HAP-1 (cell line): ENCODE results near the gene TRIM66.

Experiments used
- DNase-seq, 2 experiments: peaks; one replicate each; pipeline ENCODE4 v3.0.0-alpha.2; 2016 to 2020; ENCODE audit warnings: low spot score in 2 of 2
- H3K27me3 ChIP-seq: fragments of 250-450 bp; sonication (Bioruptor Pico); 2 replicates; pipeline ENCODE4 v1.5.1; 2020; ENCODE audit warnings: low read depth, mild to moderate bottlenecking, moderate library complexity
- H3K36me3 ChIP-seq: fragments of 250-450 bp; sonication (Bioruptor Pico); replicated peaks from 2 replicates; pipeline ENCODE4 v1.5.1; 2020; ENCODE audit warnings: mild to moderate bottlenecking
- H3K4me1 ChIP-seq: fragments of 250-450 bp; sonication (Bioruptor Pico); 2 replicates; pipeline ENCODE4 v1.5.1; 2020; ENCODE audit warnings: mild to moderate bottlenecking
- H3K4me3 ChIP-seq: fragments of 250-450 bp; sonication (Bioruptor Pico); 2 replicates; pipeline ENCODE4 v1.5.1; 2020; ENCODE audit warnings: mild to moderate bottlenecking, moderate library complexity
- H3K9me3 ChIP-seq: fragments of 250-450 bp; sonication (Bioruptor Pico); 2 replicates; pipeline ENCODE4 v1.5.1; 2020; ENCODE audit warnings: mild to moderate bottlenecking, moderate library complexity
- in situ Hi-C: fragments of 300-500 bp; cut with MboI; formaldehyde crosslinking; loops from 3 replicates; pipeline ENCODE4 v1.14.3; 2020; ENCODE audit warnings: low sequenced_read_pairs, inconsistent platforms, mixed read lengths

The TRIM66 gene

DNA sequence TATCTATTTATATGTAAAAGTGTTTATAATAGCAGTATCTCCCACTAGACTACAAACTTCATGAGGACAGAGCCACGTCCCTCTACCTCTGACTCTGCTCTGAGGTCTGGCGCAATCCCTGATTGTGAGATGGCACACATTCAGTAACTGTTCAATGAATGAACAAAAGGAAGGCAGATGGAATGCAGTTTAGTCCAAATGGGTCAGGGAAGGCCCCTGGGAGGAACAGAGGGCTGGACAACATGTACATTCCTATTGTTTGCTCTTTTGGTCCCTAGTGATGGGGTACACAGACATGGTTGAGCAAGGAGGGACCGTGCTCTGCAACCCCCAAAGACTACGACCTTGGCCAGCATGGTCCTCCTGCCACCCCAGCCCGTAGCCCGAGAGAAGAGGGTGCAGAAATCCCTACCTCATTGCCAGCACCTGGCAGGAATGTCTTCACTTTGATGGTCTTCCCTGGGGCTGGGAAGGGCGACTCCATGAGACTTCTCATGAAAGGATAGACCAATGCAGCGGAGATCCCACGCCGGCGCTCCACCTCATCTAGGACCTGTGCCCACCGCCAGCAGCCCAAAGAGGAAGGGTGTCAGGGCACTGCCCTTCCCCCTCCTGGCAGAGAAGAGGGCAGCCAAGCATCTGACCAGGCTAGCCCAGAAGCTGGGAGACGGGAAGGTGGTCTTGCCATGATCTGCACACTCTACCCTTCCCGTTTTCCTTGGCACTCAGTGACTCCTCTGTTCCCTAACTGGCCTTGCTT lies 24.4 kb upstream of the TRIM66 start:
- no peak for DNase-seq
- Histone ChIP-seq H3K36me3 (no peaks in the 10 kb centered on the region), H3K27me3 (no peaks in the 10 kb centered on the region), H3K4me3 (no peak overlapping the region), H3K9me3 (no peaks in the 10 kb centered on the region), H3K4me1 (peaks cover 11% of the 10 kb centered on the region)
- in situ Hi-C loops, result no loop called here

DNA sequence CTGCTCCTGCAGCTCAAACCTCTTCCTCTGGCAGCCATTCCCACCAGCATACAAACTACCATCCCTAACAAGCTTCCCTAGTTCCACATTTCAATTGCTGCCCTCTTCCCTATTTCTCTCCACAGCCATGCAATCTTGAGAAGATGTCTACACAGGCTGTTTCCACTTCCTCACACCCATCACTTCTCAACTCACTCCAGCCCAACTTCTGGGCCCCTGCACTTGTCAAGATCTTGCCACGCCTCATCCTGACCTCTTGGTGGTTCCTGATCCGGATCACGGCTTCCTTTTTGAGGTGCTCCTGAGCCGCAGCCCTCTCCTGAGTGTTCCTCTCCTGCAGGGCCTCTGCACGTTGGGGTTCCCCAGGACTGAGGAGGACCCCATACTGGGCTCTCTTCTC lies 22.7 kb upstream of the TRIM66 start:
- Histone ChIP-seq H3K4me1 (peaks cover 18% of the 10 kb centered on the region), H3K9me3 (no peaks in the 10 kb centered on the region), H3K36me3 (no peaks in the 10 kb centered on the region; the same call in 1 of the 2 replicates), H3K4me3 (no peak overlapping the region), H3K27me3 (no peaks in the 10 kb centered on the region)
- in situ Hi-C loops, result no loop called here
- DNase-seq, result no peak

DNA sequence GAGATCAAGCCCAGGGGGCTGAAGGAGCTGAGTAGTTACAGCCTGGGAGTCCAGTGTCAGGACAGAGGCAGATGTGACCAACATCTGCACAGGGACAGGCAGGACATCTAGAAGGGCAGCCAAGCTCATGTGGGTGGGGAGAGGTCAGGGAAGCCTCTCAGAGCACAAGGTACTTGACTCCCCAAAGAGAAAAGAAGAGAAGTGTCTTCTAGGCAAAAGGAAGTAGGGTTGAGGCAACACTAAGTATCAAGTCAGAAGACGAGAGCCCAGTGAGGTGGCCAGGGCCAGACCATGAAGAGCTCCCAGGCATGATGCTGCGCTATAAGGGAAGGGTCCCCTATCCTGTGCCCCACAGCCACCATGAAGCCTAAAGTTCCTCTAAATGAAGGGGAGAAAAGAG lies 21.7 kb upstream of the TRIM66 start:
- Histone ChIP-seq H3K9me3 (no peaks in the 10 kb centered on the region), H3K27me3 (no peaks in the 10 kb centered on the region), H3K4me3 (no peak overlapping the region), H3K36me3 (no peaks in the 10 kb centered on the region; the same call in 1 of the 2 replicates), H3K4me1 (peaks cover 24% of the 10 kb centered on the region)
- in situ Hi-C loops, result no loop called here
- no peak for DNase-seq

DNA sequence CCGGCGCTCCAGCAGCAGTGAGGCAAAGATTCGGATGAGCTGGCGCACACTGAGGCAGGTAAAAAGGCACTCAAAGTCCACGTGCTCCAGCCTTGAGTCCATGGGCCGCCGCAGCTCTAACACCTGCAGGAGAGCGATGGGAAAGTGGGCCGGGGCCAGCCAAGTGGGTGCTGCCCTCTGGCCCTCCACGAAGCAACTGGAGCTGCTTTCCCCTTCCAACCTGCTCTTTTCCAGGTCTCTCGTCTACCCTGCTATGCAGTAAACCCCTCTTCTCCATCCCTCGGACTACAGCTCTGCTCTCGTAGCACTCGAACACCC lies 20.1 kb upstream of the TRIM66 start:
- DNase-seq, result no peak
- in situ Hi-C loops, result no loop called here
- H3K9me3 ChIP-seq, result no peaks in the 10 kb centered on the region
- H3K27me3 ChIP-seq, result no peaks in the 10 kb centered on the region
- H3K4me1 ChIP-seq, result peaks cover 30% of the 10 kb centered on the region
- H3K4me3 ChIP-seq, result no peak overlapping the region
- H3K36me3 ChIP-seq, result no peaks in the 10 kb centered on the region; the same call in 1 of the 2 replicates

DNA sequence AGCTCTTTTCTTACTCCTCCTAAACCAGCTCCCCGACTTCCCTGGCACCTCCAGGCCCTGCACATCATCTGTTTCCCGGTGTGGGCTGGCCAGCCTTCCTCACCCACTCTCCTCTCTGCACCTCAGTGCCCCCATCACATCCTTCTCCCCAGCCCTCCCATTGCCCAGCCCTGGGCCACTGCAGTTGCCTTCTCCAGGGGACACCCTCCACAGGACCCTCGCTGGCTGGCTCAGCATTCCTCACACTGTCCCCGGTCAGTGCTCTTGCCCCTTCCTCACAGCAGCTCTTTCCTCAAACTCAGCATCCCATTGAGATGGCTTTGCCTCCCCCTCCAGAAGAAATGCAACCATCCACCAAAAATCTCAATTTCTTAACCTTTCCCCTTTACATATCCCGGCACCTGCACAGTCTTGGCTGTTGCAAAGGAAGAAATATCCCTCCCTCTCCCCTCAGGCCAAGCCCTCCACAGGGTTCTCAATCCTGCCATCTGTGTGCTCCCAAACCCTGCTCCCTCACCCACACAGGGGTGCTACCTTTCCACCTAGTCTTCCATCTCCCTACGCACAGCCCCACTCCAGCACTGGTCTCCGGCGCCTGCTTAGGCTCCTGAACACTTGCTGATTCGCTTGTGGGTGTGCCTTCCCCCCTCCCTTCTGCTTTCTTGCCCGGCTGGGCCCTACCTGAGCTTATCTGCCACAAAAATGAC lies 19.6 kb upstream of the TRIM66 start:
- in situ Hi-C loops, result no loop called here
- Histone ChIP-seq H3K4me1 (peaks cover 30% of the 10 kb centered on the region), H3K4me3 (no peak overlapping the region), H3K27me3 (no peaks in the 10 kb centered on the region), H3K36me3 (peaks cover 2% of the 10 kb centered on the region; the same call in 1 of the 2 replicates), H3K9me3 (no peaks in the 10 kb centered on the region)
- no peak for DNase-seq

DNA sequence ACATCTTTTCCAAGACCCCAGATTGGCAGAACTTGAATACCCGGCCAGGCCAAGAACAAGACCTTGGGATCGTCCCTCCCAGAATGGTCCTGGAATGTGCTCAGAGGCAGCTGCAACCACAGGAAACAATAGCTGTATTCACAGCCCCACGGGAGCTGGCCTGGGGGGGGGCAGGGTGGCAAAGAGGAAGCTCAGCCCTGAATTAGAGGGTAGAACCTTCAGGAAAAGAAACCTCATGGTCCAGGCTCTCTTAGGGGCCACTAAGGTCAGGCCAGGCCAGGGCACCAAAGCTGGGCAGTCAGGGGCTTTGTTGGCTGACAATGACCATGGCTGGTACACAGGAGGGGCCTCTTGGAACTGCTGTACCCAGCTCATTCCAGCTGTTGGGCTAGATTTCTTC lies 17.4 kb upstream of the TRIM66 start:
- Histone ChIP-seq H3K4me1 (peaks cover 30% of the 10 kb centered on the region), H3K9me3 (no peaks in the 10 kb centered on the region), H3K36me3 (peaks cover 15% of the 10 kb centered on the region), H3K4me3 (no peak overlapping the region), H3K27me3 (no peaks in the 10 kb centered on the region)
- in situ Hi-C loops, result loop anchor here (10.0 kb wide), 1 partner anchor 105 kb away; no protein-coding TSS in a partner anchor
- DNase-seq, result peak; percentile 62 to 84

DNA sequence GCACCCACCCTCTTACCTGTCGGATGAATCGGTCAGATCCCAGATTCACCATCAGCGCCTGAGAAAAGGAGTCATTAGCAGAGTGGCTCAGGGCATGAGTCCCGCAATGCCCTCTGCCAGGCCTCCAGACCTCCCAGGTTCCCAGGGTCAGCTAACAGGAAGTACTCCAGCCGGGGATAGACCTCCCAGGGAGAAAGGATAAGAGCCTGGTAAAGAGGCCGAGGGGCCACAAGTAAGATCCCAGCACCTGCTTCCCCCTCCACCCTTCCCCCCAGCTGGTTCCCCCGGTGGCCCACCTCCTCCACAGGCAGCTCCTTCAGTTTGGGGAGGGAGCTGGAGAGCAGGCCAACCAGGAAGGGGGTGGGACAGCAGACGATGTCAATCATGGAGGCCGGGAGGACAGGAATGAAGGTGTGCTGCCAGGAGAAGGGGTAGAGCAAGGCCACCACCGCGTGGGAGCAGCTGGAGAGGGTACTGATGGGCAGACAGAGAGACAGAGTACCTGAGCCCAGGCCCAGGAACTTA lies 16.5 kb upstream of the TRIM66 start:
- DNase-seq, result no peak

DNA sequence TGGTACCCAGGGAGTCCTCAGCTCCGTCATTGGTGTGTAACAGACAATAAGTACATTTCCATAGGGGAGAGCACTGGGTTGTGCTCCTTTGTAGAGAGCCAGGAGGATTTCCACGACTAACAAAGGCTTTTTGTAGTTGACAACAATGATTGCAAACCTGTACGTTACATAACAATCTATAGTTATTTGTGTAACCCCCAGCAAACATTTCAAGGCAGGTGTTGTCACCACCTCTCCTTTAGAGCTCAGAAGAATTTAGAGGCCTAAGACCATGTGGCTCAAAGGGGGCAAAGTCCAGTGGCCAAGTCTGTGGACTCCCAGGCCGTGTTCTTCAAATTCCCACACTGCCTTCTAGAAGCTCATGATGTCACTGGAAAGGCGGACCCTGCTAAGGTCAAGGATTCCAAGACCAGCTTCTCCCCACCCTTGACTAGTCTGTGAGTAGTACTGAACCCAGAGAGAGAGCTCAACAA lies 15.9 kb upstream of the TRIM66 start:
- in situ Hi-C loops, result loop anchor here (10.0 kb wide), 1 partner anchor 106 kb away; no protein-coding TSS in a partner anchor
- H3K27me3 ChIP-seq, result no peaks in the 10 kb centered on the region
- peaks cover 30% of the 10 kb centered on the region for H3K4me1 ChIP-seq
- no peaks in the 10 kb centered on the region for H3K9me3 ChIP-seq
- peak in 1 of 2 experiments; percentile 52 for DNase-seq
- H3K4me3 ChIP-seq, result no peak overlapping the region
- peaks cover 27% of the 10 kb centered on the region for H3K36me3 ChIP-seq

More for the DNA sequence above, 16.5 kb upstream of the TRIM66 start:
- Histone ChIP-seq H3K4me3 (no peak overlapping the region), H3K4me1 (peaks cover 30% of the 10 kb centered on the region), H3K9me3 (no peaks in the 10 kb centered on the region), H3K27me3 (no peaks in the 10 kb centered on the region), H3K36me3 (peaks cover 21% of the 10 kb centered on the region)
- in situ Hi-C loops, result loop anchor here (10.0 kb wide), 1 partner anchor 106 kb away; no protein-coding TSS in a partner anchor

DNA sequence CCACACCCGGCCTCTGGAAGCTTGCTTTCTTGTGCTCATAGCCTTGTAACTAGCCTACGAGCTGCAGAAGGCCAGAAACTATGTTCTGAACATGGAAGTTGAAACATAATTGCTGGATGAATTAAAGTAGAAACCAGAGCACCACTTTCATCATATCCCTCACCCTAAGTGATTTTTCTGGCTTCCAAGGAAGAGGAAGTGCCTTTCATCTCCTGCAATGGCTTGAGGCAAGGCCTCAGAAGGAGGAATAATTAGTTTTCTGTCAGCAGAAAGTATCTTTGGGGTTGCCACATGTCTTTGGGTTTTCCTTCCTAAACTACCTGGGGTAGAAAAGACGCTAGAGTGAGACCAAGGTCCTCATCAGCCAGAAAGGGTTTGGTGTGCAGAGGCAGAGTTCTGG lies 14.6 kb upstream of the TRIM66 start:
- Histone ChIP-seq H3K4me1 (peaks cover 30% of the 10 kb centered on the region), H3K4me3 (no peak overlapping the region), H3K9me3 (no peaks in the 10 kb centered on the region), H3K27me3 (no peaks in the 10 kb centered on the region), H3K36me3 (peaks cover 40% of the 10 kb centered on the region)
- in situ Hi-C loops, result loop anchor here (10.0 kb wide), 1 partner anchor 108 kb away; no protein-coding TSS in a partner anchor
- no peak for DNase-seq

DNA sequence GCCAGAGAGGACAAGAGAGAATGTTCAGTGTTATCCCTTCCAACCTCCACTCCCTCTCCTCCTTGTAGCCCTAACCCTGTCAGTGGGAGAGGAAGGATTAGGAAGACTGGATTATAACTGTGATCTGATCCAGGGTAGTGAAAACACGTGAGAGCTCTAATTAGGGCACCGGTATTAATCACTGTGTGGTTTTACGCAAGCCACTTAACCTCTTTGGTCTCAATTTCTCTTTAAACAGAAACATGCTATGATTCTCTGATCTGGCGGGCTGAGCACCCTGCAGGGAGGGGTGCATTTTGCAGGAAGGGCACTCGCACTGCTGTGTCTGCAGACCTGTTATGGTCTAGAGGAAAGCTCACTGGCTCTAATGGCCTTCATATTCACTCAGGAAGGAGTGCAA lies 11.7 kb upstream of the TRIM66 start:
- H3K27me3 ChIP-seq, result no peaks in the 10 kb centered on the region
- no peak for DNase-seq
- H3K4me3 ChIP-seq, result no peak overlapping the region
- H3K36me3 ChIP-seq, result peaks cover 58% of the 10 kb centered on the region
- H3K4me1 ChIP-seq, result peaks cover 19% of the 10 kb centered on the region
- H3K9me3 ChIP-seq, result no peaks in the 10 kb centered on the region
- in situ Hi-C loops, result loop anchor here (10.0 kb wide), 1 partner anchor 111 kb away; no protein-coding TSS in a partner anchor

DNA sequence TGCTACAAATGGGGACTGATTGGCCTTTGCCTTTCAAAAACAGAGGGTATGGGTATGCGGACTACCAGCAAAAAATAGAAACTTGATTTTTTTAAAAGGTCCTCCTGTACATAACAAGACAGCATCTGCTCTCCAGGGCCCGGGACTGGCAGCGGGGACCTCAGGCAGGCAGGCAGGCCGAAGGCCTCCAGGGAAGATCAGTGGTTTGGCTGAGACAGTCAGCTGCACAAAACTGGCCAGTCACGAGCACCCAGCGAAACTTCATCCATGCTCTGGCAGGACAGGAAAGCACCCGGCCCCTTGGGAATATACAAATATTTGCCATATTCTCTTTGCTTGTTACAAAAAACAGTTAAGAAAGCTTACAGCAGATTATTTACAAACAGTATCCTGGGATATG lies 11.1 kb upstream of the TRIM66 start:
- no peak overlapping the region for H3K4me3 ChIP-seq
- no peaks in the 10 kb centered on the region for H3K9me3 ChIP-seq
- DNase-seq, result no peak
- in situ Hi-C loops, result loop anchor here (10.0 kb wide), 1 partner anchor 111 kb away; no protein-coding TSS in a partner anchor
- peaks cover 59% of the 10 kb centered on the region for H3K36me3 ChIP-seq
- no peaks in the 10 kb centered on the region for H3K27me3 ChIP-seq
- H3K4me1 ChIP-seq, result peaks cover 14% of the 10 kb centered on the region

DNA sequence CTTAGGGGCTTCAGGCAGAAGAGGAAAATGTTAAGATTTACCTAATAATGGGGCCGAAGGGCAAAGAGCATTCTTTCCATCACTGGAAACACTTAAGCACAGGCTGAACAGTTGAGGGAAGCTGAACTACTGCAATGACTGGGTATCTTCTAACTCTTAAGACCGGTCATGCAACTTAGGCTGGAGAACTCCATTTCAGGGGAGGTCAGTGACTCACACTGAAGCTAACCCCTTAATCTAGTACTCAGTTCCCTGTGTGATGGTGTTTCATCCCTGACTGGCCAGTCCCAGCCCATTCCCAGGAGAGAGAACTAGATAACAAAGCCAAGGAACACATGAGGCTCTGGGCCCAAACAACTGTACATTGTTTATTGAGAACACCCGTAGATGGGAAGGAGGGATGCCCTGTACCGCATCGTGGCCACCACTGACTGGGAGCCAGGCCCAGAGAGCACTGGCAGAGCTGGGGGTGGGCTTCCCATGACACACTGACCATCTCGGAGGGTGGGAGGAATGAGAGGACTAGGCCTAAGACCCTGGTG lies 10.6 kb upstream of the TRIM66 start:
- no peak overlapping the region for H3K4me3 ChIP-seq
- no peaks in the 10 kb centered on the region for H3K27me3 ChIP-seq
- no peak for DNase-seq
- in situ Hi-C loops, result loop anchor here (10.0 kb wide), 1 partner anchor 112 kb away; no protein-coding TSS in a partner anchor
- H3K4me1 ChIP-seq, result peaks cover 12% of the 10 kb centered on the region
- H3K36me3 ChIP-seq, result peaks cover 62% of the 10 kb centered on the region
- no peaks in the 10 kb centered on the region for H3K9me3 ChIP-seq

DNA sequence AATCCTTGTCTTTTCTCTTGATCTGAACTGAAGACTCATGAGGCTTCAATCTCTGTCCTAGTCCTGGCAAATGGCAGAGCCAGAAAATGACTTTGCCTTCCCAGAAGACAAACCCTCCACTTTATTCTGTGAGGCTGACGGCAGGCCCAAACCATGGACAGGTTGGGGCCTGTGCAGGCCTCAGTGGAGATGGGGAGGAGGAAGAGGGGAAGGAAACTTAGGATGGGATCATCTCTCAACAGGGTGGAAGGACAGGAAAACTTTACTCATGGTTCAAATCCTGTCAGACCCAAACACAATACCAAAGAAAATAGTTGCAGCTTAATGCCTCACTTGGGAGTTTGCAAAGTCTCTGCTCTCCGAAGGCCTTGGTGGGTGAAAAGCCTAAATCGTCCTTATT lies 10.0 kb upstream of the TRIM66 start:
- H3K4me3 ChIP-seq, result no peak overlapping the region
- H3K36me3 ChIP-seq, result peaks cover 69% of the 10 kb centered on the region
- no peak for DNase-seq
- H3K27me3 ChIP-seq, result no peaks in the 10 kb centered on the region
- H3K4me1 ChIP-seq, result peaks cover 18% of the 10 kb centered on the region
- no peaks in the 10 kb centered on the region for H3K9me3 ChIP-seq
- in situ Hi-C loops, result loop anchor here (10.0 kb wide), 1 partner anchor 112 kb away; no protein-coding TSS in a partner anchor
